ENCODE measurements around the gene MBTD1. TPM values are rescaled to one million over a fixed set of nuclear protein-coding genes. Genes with fewer than 3 reads are reported as not detected.

Gene MBTD1
- total and polyA plus RNA-seq, 2 of the 8 experiments (the other 6 are each of a cell fraction or from before 2014, with no cell fraction given), result 20.3 to 51.4 TPM

DNA sequence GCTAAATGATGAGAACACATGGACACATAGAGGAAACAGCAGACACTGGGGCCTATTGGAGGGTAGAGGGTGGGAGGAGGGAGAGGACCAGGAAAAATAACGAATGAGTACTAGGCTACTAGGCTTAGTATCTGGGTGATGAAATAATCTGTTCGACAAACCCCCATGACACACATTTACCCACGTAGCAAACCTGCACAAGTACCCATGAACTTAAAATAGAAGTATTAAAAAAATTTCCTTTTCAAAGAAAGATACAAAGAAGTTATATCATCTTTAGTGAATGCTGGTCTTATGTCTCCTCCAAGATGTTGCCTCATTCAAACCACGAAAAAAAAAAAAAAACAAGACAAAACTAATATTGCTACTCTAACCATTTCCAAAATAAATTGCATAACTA is 31.7 kb downstream of the MBTD1 start (continued):
- TF ChIP-seq, protein P1, sequence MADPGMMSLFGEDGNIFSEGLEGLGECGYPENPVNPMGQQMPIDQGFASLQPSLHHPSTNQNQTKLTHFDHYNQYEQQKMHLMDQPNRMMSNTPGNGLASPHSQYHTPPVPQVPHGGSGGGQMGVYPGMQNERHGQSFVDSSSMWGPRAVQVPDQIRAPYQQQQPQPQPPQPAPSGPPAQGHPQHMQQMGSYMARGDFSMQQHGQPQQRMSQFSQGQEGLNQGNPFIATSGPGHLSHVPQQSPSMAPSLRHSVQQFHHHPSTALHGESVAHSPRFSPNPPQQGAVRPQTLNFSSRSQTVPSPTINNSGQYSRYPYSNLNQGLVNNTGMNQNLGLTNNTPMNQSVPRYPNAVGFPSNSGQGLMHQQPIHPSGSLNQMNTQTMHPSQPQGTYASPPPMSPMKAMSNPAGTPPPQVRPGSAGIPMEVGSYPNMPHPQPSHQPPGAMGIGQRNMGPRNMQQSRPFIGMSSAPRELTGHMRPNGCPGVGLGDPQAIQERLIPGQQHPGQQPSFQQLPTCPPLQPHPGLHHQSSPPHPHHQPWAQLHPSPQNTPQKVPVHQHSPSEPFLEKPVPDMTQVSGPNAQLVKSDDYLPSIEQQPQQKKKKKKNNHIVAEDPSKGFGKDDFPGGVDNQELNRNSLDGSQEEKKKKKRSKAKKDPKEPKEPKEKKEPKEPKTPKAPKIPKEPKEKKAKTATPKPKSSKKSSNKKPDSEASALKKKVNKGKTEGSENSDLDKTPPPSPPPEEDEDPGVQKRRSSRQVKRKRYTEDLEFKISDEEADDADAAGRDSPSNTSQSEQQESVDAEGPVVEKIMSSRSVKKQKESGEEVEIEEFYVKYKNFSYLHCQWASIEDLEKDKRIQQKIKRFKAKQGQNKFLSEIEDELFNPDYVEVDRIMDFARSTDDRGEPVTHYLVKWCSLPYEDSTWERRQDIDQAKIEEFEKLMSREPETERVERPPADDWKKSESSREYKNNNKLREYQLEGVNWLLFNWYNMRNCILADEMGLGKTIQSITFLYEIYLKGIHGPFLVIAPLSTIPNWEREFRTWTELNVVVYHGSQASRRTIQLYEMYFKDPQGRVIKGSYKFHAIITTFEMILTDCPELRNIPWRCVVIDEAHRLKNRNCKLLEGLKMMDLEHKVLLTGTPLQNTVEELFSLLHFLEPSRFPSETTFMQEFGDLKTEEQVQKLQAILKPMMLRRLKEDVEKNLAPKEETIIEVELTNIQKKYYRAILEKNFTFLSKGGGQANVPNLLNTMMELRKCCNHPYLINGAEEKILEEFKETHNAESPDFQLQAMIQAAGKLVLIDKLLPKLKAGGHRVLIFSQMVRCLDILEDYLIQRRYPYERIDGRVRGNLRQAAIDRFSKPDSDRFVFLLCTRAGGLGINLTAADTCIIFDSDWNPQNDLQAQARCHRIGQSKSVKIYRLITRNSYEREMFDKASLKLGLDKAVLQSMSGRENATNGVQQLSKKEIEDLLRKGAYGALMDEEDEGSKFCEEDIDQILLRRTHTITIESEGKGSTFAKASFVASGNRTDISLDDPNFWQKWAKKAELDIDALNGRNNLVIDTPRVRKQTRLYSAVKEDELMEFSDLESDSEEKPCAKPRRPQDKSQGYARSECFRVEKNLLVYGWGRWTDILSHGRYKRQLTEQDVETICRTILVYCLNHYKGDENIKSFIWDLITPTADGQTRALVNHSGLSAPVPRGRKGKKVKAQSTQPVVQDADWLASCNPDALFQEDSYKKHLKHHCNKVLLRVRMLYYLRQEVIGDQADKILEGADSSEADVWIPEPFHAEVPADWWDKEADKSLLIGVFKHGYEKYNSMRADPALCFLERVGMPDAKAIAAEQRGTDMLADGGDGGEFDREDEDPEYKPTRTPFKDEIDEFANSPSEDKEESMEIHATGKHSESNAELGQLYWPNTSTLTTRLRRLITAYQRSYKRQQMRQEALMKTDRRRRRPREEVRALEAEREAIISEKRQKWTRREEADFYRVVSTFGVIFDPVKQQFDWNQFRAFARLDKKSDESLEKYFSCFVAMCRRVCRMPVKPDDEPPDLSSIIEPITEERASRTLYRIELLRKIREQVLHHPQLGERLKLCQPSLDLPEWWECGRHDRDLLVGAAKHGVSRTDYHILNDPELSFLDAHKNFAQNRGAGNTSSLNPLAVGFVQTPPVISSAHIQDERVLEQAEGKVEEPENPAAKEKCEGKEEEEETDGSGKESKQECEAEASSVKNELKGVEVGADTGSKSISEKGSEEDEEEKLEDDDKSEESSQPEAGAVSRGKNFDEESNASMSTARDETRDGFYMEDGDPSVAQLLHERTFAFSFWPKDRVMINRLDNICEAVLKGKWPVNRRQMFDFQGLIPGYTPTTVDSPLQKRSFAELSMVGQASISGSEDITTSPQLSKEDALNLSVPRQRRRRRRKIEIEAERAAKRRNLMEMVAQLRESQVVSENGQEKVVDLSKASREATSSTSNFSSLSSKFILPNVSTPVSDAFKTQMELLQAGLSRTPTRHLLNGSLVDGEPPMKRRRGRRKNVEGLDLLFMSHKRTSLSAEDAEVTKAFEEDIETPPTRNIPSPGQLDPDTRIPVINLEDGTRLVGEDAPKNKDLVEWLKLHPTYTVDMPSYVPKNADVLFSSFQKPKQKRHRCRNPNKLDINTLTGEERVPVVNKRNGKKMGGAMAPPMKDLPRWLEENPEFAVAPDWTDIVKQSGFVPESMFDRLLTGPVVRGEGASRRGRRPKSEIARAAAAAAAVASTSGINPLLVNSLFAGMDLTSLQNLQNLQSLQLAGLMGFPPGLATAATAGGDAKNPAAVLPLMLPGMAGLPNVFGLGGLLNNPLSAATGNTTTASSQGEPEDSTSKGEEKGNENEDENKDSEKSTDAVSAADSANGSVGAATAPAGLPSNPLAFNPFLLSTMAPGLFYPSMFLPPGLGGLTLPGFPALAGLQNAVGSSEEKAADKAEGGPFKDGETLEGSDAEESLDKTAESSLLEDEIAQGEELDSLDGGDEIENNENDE (IDR thresholded peaks at IDR 0.05; ENCODE audit: insufficient replicate concordance, low read length), result no peak
- TF ChIP-seq BRCA1 (IDR thresholded peaks at IDR 0.05; ENCODE audit: low read depth, low read length), result no peak
- no peak for TF ChIP-seq YY1 (IDR thresholded peaks at IDR 0.05; ENCODE audit: low read depth, low read length)
- TF ChIP-seq TAF1 (IDR thresholded peaks at IDR 0.05; ENCODE audit: low read depth, low read length), result no peak
- TF ChIP-seq CTBP2 (IDR thresholded peaks at IDR 0.05; ENCODE audit: borderline replicate concordance, insufficient read depth, insufficient read length, low read length), result no peak
- TF ChIP-seq CHD2 (IDR thresholded peaks at IDR 0.05; ENCODE audit: low read length), result no peak
- TF ChIP-seq GABPA (IDR thresholded peaks at IDR 0.05; ENCODE audit: borderline replicate concordance, insufficient read depth, low read length), result no peak
- no peak for TF ChIP-seq CBX8 (IDR thresholded peaks at IDR 0.05; ENCODE audit: borderline replicate concordance, low read depth, low read length)
- no peak for TF ChIP-seq POLR2AphosphoS5 (IDR thresholded peaks at IDR 0.05; ENCODE audit: low read depth, low read length)
- TF ChIP-seq HDAC2 (IDR thresholded peaks at IDR 0.05; ENCODE audit: borderline replicate concordance in 1 of 2, low read depth in 2 of 2, low read length in 2 of 2), result no peak
